ENCODE results near the gene CHRM1.
A peak's percentile ranks its signal among the peaks of the same experiment; 100 is the strongest.

The CHRM1 gene

DNA sequence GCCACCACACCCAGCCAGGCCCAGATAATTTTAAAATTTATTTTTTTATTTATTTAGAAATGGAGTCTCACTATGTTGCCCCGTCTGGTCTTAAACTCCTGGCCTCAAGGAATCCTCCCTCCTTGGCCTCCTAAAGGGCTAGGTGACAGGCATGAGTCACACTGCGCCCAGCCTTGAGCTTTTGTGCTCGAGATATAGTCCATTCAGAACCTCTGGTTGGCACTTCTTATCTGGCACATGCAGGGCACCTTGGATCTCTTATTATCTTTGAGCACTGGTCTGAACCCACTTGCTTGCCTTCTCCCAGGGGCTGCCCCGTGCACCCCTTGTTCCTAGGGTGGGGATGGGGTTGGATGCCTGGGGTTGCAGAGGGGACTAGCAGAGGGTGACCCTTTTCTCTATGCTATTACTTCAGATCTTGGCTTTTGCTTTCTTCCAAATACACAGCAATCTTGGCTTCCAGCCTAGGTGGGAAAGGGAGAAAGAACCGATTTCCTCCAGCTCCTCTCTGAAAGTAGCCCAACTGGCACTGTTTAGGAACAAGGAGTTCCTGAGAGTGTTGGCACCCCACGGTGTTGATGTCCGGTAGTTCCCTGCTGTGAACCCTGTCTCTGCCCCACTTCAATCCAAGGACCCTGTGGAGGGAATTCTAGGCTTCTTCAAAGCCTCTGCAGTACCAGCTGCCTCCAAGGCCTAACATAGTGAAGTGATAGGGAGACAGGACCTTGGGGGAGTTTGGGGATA is 41.8 kb downstream of the CHRM1 start:
- no peaks in the 10 kb centered on the region for H3K27me3 ChIP-seq (ENCODE audit: insufficient read depth, low read length, poor library complexity)
- ATAC-seq (ENCODE audit: insufficient read depth, low read depth) = no peak
- H3K9ac ChIP-seq (ENCODE audit: low read depth, low read length) = peak overlapping the region; percentile 87
- DNase-seq = no peak
- peaks cover 27% of the 10 kb centered on the region for H4K20me1 ChIP-seq (ENCODE audit: insufficient read depth, low read length)
- H3K79me2 ChIP-seq (ENCODE audit: insufficient read depth, low read length) = peaks cover 72% of the 10 kb centered on the region
- H3K4me2 ChIP-seq (ENCODE audit: insufficient read depth, low read length) = peak overlapping the region; percentile 85
- TF ChIP-seq, protein P1, sequence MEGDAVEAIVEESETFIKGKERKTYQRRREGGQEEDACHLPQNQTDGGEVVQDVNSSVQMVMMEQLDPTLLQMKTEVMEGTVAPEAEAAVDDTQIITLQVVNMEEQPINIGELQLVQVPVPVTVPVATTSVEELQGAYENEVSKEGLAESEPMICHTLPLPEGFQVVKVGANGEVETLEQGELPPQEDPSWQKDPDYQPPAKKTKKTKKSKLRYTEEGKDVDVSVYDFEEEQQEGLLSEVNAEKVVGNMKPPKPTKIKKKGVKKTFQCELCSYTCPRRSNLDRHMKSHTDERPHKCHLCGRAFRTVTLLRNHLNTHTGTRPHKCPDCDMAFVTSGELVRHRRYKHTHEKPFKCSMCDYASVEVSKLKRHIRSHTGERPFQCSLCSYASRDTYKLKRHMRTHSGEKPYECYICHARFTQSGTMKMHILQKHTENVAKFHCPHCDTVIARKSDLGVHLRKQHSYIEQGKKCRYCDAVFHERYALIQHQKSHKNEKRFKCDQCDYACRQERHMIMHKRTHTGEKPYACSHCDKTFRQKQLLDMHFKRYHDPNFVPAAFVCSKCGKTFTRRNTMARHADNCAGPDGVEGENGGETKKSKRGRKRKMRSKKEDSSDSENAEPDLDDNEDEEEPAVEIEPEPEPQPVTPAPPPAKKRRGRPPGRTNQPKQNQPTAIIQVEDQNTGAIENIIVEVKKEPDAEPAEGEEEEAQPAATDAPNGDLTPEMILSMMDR (IDR thresholded peaks at IDR 0.05; ENCODE audit: borderline replicate concordance, extremely low read depth, low read length, poor library complexity, severe bottlenecking) = no peak
- TF ChIP-seq EZH2 (IDR thresholded peaks at IDR 0.05; ENCODE audit: borderline replicate concordance, low read depth, low read length, severe bottlenecking) = no peak
- H3K36me3 ChIP-seq (ENCODE audit: insufficient read depth, low read length) = peaks cover 66% of the 10 kb centered on the region
- peaks cover 42% of the 10 kb centered on the region for H3K4me1 ChIP-seq (ENCODE audit: insufficient read depth, low read length)
- peak overlapping the region; percentile 95 for H3K27ac ChIP-seq (ENCODE audit: low read length)
- no peak overlapping the region; the same call in 1 of the 2 replicates for H2AFZ ChIP-seq (ENCODE audit: low read depth, low read length)
- H3K9me3 ChIP-seq (ENCODE audit: insufficient read depth, low read length, severe bottlenecking) = no peaks in the 10 kb centered on the region
- H3K4me3 ChIP-seq (ENCODE audit: low read depth in 1 of 2, low read length in 2 of 2) = peak overlapping the region in 1 of 2 experiments; percentile 83; a peak in 2 of 4 replicates

DNA sequence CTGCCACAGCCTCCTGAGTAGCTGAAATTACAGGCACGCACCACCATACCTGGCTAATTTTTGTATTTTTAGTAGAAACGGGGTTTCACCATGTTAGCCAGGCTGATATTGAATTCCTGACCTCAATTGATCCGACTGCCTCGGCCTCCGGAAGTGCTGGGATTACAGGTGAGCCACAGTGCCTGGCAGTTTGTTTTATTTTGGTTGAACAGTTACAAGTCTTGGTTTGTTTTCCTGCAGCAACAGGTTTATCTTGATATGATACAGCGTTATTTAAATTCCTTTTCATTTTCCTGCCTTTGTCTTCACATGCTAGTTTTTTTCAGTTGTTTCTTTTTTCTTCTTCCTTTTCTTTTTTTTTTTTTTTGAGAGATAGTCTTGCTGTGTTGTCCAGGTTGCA is 44.5 kb downstream of the CHRM1 start:
- H3K79me2 ChIP-seq (ENCODE audit: insufficient read depth, low read length) = peaks cover 47% of the 10 kb centered on the region
- no peaks in the 10 kb centered on the region for H3K27me3 ChIP-seq (ENCODE audit: insufficient read depth, low read length, poor library complexity)
- no peak for TF ChIP-seq EZH2 (IDR thresholded peaks at IDR 0.05; ENCODE audit: borderline replicate concordance, low read depth, low read length, severe bottlenecking)
- TF ChIP-seq, protein P1 (IDR thresholded peaks at IDR 0.05; ENCODE audit: borderline replicate concordance, extremely low read depth, low read length, poor library complexity, severe bottlenecking) = no peak
- peaks cover 60% of the 10 kb centered on the region for H3K36me3 ChIP-seq (ENCODE audit: insufficient read depth, low read length)
- H3K4me2 ChIP-seq (ENCODE audit: insufficient read depth, low read length) = no peak overlapping the region
- no peak overlapping the region for H2AFZ ChIP-seq (ENCODE audit: low read depth, low read length)
- no peak overlapping the region for H3K4me3 ChIP-seq (ENCODE audit: low read depth in 1 of 2, low read length in 2 of 2)
- no peaks in the 10 kb centered on the region for H3K9me3 ChIP-seq (ENCODE audit: insufficient read depth, low read length, severe bottlenecking)
- DNase-seq = no peak
- H3K9ac ChIP-seq (ENCODE audit: low read depth, low read length) = no peak overlapping the region
- no peak overlapping the region for H3K27ac ChIP-seq (ENCODE audit: low read length)
- H4K20me1 ChIP-seq (ENCODE audit: insufficient read depth, low read length) = peaks cover 2% of the 10 kb centered on the region; the same call in 1 of the 2 replicates
- H3K4me1 ChIP-seq (ENCODE audit: insufficient read depth, low read length) = peaks cover 17% of the 10 kb centered on the region
- no peak for ATAC-seq (ENCODE audit: insufficient read depth, low read depth)

DNA sequence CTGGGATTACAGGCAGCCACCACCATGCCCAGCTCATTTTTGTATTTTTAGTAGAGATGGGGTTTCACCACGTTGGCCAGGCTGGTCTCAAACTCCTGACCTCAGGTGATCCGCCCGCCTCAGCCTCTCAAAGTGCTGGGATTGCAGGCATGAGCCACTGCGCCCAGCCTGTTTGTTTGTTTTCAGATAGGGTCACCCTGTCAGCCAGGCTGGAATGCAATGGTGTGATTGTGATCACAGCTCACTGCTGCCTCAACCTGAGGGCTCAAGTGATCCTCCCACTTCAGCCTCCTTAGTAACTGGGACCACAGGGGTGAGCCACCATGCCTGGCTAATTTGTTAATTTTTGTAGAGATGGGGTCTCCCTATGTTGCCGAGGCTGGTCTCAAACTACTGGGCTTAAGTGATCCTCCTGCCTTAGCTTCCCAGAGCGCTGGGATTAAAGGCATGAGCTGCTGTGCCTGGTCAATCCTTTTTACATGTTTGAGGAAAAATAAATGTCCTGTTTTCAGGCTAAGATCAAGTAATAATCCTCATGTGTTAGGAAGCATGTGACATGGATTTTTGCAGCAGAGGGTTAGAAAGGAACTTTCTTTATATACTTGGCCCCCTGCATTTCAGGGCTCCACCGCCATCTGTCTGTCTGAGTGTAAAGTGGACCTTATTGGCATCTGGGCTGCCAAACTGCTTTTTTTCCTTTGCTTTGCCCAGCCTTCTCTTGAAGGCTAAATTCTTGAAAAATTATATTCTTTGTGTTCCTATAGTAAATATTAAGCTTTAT is 45.3 kb downstream of the CHRM1 start:
- no peak for TF ChIP-seq EZH2 (IDR thresholded peaks at IDR 0.05; ENCODE audit: borderline replicate concordance, low read depth, low read length, severe bottlenecking)
- TF ChIP-seq, protein P1 (IDR thresholded peaks at IDR 0.05; ENCODE audit: borderline replicate concordance, extremely low read depth, low read length, poor library complexity, severe bottlenecking) = no peak
- no peak overlapping the region for H3K27ac ChIP-seq (ENCODE audit: low read length)
- H3K9ac ChIP-seq (ENCODE audit: low read depth, low read length) = no peak overlapping the region
- peaks cover 40% of the 10 kb centered on the region for H3K79me2 ChIP-seq (ENCODE audit: insufficient read depth, low read length)
- H3K4me2 ChIP-seq (ENCODE audit: insufficient read depth, low read length) = no peak overlapping the region
- H3K4me1 ChIP-seq (ENCODE audit: insufficient read depth, low read length) = peaks cover 17% of the 10 kb centered on the region
- H2AFZ ChIP-seq (ENCODE audit: low read depth, low read length) = no peak overlapping the region
- no peak for ATAC-seq (ENCODE audit: insufficient read depth, low read depth)
- H3K36me3 ChIP-seq (ENCODE audit: insufficient read depth, low read length) = peaks cover 57% of the 10 kb centered on the region
- DNase-seq = no peak
- no peaks in the 10 kb centered on the region for H3K9me3 ChIP-seq (ENCODE audit: insufficient read depth, low read length, severe bottlenecking)
- H4K20me1 ChIP-seq (ENCODE audit: insufficient read depth, low read length) = peaks cover 2% of the 10 kb centered on the region; the same call in 1 of the 2 replicates
- no peaks in the 10 kb centered on the region for H3K27me3 ChIP-seq (ENCODE audit: insufficient read depth, low read length, poor library complexity)
- H3K4me3 ChIP-seq (ENCODE audit: low read depth in 1 of 2, low read length in 2 of 2) = no peak overlapping the region

Measured in DND-41 (cell line).